ENCODE results near the gene MPV17L. TPM values are rescaled to one million over a fixed set of nuclear protein-coding genes. Genes with fewer than 3 reads are reported as not detected.

Gene MPV17L
- 8.2 TPM for total RNA-seq

DNA sequence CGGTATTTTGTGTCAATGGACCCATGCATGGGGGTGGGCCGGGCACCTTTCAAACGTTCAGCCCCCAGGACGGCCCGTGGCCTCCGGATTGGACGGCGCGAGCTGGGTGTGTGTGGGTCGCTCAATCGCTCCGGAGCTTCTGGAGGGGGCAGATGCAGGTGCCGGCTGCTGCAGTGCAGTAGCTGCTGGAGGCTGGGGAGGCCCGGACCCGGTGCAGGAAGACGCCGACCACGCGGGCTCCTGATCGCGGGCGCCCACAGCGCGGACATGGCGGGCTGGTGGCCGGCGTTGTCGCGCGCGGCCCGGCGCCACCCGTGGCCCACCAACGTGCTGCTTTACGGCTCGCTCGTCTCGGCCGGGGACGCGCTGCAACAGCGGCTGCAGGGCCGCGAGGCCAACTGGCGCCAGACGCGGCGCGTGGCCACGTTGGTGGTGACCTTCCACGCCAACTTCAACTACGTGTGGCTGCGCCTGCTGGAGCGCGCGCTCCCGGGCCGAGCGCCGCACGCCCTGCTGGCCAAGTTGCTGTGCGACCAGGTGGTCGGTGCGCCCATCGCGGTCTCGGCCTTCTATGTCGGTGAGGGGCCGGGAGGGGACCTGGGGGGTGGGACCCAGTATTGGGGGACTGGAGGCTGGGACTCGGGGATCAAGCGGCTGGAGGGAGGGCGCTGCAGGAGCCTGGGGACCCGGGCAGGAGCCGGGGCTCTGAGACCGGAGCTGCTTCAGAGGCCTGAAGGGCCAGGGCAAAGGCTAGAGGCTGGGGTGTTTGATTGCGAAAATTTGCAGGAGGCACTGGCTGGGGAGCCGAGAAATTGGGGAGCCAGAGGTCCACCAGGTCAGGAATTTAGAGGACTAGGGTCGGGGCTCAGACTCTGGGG, at the start of gene MPV17L:
TSS of gene MPV17L (plus strand) at position 124 of the 878 bp plus-strand sequence. CDS start at position 268, 144 bp downstream.

DNA sequence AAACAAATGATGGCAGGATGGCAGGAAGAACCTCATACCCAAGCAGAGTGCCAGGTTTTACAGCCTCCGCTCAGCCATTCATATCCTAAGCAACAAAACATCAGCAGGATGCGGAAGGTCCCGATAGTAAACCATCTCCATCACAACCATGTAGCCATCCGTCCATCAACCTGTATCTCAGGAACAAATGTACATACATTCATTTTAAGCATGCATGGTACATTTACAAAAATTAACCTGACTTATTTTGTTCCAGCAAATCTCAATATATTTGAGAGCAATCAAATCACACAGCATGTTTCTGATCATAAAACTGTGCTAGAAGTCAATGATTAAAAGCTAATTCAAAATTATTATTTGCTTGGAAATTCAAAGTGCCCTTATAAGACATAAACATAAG, 17.4 kb upstream of the MPV17L start, which contains the start of gene NPIPA5:
TSS of gene NPIPA5 (minus strand) at position 101 of the 400 bp plus-strand sequence. CDS start at position 101, 0 bp downstream.

DNA sequence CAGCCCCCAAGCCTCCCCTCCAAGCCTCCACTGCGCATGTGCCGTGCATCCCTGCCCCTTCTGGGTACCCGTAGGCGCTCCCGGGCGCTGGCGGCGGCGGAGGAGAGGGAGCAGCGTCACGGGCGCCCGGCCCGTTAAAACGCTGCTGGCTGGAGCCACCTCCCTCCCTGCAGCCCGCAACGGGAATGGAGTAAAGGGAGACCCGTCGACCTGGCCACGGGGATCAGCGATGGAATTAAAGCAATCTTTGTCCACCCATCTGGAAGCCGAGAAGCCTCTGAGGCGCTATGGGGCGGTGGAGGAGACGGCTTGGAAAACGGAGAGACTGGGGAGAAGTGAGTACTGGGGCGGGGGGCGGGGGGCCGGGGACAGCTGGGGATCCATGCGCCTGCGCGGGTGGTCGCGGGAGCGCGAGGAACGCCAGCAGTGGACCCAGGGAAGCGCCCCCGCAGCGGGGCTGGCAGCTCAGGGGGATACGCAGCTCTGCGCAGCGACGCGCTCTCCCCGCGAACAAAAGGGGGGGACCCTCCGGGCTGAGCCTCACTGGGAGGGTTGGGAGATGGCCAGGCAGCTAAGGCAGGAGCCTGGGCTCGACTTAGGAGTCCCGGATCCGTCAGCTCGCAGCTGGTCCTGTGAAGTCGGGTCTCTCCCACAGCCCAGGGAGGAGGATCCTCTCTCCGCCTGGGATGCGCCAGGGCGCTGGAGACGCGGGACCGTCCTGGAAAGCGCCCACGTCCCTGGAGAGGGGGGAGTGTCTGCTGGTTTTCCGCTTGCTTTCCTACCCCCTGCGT, 39.1 kb downstream of the MPV17L start, which contains the start of gene BMERB1:
TSS of gene BMERB1 (plus strand) at position 164 of the 791 bp plus-strand sequence. CDS start at position 230, 66 bp downstream.

Other genes starting within 250 kb of the MPV17L start
- gene NPIPA5, start 17.5 kb upstream of the MPV17L start, total RNA-seq: not detected
- gene BMERB1, start 38.8 kb downstream of the MPV17L start, total RNA-seq: 27.4 TPM
- 36.1 TPM for gene MARF1, start 247.4 kb downstream of the MPV17L start, total RNA-seq